Epithelial cell of esophagus (primary cell): Measurements from ENCODE around the gene RARG.

Experiments used
- DNase-seq: peaks from one replicate; pipeline ENCODE4 v3.0.0; 2010; ENCODE audit warnings: low read depth
- H3K4me3 ChIP-seq: 2 replicates; pipeline ENCODE4 v1.5.1; 2011; ENCODE audit warnings: mild to moderate bottlenecking, low read length, control low read depth
- TF ChIP-seq, protein P1 (sequence below): IDR thresholded peaks from 2 replicates; pipeline ENCODE4 v1.5.1; 2011; ENCODE audit warnings: low read depth, mild to moderate bottlenecking, low read length, control low read depth, inconsistent platforms; ENCODE audit not compliant: insufficient read depth; ENCODE audit errors: missing control alignments

RARG gene

DNA sequence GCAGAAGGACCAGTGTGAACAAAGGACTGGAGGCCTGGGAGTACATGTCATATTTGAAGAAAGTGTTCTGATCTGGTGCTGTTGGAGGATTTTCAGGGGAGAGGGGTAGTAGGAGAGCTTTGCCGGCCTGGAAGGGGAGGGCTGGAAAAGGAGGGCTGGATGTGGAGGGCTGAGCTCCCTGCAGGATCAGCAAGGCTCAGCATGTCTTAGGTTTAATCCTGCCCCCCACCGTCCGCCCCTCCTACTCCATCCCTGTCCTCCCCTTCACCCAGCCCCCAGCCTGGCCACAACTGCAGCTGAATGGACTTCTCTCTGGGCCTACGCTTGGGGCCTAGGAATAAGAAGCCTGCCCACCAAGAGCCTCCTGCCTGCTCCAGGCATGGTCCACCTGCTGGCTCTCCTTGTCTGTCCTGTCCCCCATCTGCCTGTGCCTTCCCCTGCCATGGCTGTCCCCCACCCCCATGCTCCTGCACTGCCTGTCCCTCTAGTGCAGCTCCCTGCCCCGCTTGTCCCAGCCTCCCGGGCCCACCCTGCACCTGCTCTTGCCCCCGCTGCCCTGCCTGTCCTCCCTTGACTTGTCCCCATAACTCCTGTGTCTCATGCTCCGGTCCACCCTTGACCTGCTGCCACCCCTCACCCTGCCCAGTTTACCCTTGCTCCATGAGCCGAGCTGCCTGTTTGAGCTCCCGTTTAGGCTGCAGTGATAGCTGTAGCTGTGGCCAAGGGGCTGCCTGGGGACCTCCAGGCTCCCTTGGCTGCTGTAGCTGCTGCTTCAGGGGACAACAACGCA is 9.8 kb upstream of the RARG start:
- no peak overlapping the region for H3K4me3 ChIP-seq
- TF ChIP-seq, protein P1, sequence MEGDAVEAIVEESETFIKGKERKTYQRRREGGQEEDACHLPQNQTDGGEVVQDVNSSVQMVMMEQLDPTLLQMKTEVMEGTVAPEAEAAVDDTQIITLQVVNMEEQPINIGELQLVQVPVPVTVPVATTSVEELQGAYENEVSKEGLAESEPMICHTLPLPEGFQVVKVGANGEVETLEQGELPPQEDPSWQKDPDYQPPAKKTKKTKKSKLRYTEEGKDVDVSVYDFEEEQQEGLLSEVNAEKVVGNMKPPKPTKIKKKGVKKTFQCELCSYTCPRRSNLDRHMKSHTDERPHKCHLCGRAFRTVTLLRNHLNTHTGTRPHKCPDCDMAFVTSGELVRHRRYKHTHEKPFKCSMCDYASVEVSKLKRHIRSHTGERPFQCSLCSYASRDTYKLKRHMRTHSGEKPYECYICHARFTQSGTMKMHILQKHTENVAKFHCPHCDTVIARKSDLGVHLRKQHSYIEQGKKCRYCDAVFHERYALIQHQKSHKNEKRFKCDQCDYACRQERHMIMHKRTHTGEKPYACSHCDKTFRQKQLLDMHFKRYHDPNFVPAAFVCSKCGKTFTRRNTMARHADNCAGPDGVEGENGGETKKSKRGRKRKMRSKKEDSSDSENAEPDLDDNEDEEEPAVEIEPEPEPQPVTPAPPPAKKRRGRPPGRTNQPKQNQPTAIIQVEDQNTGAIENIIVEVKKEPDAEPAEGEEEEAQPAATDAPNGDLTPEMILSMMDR: no peak
- no peak for DNase-seq

DNA sequence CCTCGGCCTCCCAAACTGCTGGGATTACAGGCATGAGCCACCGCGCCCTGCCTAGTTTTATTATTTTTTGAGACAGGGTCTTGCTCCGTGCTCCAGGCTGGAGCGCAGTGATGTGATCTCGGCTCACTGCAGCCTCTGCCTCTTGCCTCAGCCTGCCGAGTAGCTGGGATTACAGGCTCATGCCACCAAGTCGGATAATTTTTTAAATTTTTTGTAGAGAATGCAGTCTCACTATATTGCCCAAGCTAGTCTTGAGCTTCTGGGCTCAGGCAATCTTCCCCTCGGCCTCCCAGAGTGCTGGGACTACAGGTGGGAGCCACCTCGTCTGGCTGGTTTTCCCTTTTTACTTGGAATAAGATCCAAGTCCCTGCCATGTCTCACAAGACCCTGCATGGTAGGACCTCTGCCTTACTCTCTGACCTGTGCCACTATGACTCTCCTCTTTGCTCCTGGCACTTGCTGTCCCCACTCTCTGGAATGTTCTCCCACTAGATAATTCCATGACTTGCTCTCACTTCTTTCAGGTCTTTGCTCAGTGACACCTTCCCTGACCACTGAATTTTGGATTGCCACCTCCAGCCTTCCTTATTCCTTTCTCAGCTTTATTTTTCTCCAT is 7.7 kb upstream of the RARG start:
- TF ChIP-seq, protein P1: no peak

DNA sequence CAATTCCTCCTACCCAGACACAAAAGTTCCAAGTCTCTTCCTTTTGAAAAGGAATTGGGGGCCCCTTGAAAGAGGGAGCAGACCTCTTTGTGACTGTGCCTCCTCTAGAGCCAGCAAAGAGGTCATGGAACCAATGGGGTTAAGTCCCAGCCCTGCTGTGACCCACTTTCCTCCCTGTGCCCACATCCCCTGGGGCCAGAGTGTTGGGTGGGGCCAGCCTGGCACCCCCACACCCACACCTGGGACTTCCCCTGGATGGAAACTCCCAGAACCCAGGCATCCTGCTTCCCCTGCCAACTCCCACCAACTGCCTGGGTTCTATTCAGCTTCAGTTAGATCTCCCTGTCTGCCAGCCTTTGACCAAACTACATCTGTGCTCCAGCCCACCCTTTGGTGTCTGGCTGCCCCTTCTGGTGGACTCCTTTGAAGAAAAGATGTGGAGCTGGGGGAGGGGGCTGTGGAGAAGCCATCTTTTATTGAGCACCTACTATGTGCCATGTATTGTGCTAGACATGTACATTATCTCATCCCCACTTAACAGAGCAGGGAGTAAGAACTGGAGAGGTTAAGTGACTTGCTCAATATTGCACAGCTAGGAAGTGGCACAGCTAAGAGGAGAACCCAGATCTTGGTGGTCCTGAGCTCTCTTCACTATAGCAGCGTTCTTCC is 4.6 kb upstream of the RARG start:
- TF ChIP-seq, protein P1: no peak
- no peak overlapping the region for H3K4me3 ChIP-seq
- no peak for DNase-seq

More for the DNA sequence above, 7.7 kb upstream of the RARG start:
- DNase-seq: no peak
- no peak overlapping the region for H3K4me3 ChIP-seq

DNA sequence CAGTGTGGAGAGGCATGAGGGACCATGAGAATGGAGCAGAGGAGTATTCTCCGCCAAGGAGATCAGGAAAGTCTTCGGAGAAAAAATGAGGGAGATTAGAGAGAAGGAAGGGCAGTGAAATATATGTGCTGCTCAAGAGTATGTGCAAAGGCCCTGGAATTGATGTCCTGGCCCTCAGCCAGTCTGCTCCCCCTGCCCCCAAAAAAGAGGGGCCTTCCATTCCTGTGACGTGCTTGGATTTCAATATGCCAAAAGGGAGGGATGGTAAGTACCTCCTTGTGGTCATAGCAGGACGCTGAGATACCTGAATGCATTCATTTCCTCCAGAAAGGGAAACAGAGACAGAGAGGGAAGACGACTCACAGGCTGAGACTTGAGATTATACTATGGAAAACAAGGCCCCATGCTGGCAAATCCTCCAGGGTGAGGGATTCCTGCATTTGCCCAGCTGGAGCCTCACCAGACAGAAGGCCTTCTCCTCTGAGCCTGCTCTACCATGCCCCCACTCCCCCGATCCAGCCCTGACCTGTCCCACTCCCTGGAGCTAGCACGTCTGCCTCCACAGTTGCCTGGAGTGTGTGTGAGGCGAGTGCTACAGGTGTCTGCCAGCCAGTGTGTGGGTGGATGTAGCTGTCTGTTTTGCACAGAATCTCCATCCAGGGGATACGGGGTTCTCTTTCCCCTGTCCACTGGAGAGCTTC is 3.9 kb upstream of the RARG start:
- no peak overlapping the region for H3K4me3 ChIP-seq
- DNase-seq: peak; percentile 26

DNA sequence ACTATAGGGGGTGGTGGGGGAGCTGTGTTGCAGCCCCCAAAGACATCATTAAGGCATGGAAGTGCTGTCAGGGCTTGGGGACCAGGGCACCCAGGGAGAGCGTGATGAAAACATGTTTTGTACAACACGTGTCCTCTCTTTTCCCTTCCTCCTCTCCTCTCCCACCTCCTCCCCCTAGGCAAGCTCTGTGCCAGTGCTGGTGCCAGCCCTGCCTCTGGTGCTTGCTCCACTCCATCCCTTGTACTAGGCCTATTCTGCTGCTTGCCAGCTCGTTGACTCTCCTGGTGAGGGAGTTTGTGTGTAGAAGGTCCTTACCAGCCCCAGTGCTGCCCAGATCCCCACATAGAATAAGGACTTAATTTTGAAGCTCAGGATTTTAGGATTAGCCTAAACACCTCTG is 3.2 kb upstream of the RARG start:
- TF ChIP-seq, protein P1: no peak
- H3K4me3 ChIP-seq: no peak overlapping the region
- no peak for DNase-seq

More for the DNA sequence above, 3.9 kb upstream of the RARG start:
- TF ChIP-seq, protein P1: no peak

DNA sequence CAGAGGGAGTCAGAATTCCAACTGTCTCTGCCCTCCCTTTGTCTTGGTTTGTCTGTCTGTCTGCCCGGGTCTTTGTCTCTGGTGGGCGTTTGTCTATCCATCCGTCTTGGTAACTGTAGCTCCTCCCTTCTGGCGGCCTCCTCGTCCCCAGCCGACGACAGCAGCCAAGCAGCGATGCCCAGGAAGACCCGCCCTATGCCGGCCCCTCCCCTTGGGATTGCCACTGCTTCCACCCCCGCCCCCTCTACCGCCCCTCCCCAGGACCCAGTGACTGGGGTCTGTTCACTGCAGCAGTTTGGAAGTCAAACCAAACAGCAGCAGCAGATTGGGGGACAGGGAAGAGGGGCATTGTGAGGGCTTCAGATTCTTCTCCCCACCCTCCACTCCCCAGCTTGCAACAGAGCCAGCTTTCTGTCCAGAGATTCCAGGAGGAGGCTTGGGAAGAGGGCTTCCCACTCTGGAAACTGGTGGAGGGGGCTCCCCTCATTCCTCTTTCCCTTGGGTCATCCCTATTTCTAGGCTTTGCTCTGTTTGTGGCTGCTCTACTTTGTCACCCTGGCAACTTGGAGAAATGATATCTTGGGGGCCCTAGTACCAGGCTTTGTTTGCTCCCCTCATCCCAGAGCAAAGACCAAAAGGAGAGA is 2.4 kb upstream of the RARG start:
- no peak overlapping the region for H3K4me3 ChIP-seq
- DNase-seq: no peak
- TF ChIP-seq, protein P1: no peak
